SH-SY5Y (cell line): Measurements from ENCODE around the gene PAPLN.

Experiments used
- GATA2 ChIP-seq: IDR thresholded peaks from 2 replicates; pipeline ENCODE4 v1.6.1; 2011; ENCODE audit warnings: mild to moderate bottlenecking, low read depth, low read length
- GATA3 ChIP-seq: IDR thresholded peaks from 2 replicates; pipeline ENCODE4 v1.6.1; 2011; ENCODE audit warnings: low read depth, mild to moderate bottlenecking, low read length, moderate library complexity

- TF ChIP-seq GATA3 (no peak), GATA2 (no peak)
Observed at GRCh38 chr14:73323896-73324399, 86.6 kb downstream of the PAPLN start.
